ENCODE data around the gene DSTYK. TPM values are rescaled to one million over a fixed set of nuclear protein-coding genes. Genes with fewer than 3 reads are reported as not detected.
A peak's percentile ranks its signal among the peaks of the same experiment; 100 is the strongest.

DSTYK gene, protein sequence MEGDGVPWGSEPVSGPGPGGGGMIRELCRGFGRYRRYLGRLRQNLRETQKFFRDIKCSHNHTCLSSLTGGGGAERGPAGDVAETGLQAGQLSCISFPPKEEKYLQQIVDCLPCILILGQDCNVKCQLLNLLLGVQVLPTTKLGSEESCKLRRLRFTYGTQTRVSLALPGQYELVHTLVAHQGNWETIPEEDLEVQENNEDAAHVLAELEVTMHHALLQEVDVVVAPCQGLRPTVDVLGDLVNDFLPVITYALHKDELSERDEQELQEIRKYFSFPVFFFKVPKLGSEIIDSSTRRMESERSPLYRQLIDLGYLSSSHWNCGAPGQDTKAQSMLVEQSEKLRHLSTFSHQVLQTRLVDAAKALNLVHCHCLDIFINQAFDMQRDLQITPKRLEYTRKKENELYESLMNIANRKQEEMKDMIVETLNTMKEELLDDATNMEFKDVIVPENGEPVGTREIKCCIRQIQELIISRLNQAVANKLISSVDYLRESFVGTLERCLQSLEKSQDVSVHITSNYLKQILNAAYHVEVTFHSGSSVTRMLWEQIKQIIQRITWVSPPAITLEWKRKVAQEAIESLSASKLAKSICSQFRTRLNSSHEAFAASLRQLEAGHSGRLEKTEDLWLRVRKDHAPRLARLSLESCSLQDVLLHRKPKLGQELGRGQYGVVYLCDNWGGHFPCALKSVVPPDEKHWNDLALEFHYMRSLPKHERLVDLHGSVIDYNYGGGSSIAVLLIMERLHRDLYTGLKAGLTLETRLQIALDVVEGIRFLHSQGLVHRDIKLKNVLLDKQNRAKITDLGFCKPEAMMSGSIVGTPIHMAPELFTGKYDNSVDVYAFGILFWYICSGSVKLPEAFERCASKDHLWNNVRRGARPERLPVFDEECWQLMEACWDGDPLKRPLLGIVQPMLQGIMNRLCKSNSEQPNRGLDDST
- total RNA-seq: 10 to 100 TPM in 2 of 4 donors, 1 to 10 TPM in 2; 7.9 to 26.9 (median 14.4) TPM

GRCh38 chr1:205211169-205211838 is at the start of gene DSTYK:
DSTYK (minus strand) TSS chr1:205211702; CDS start chr1:205211535, 167 bp downstream.
- intact Hi-C loops (cut with DNase I; ENCODE audit: low total_unique reads): no loop called here
- H3K9me3 ChIP-seq: no peaks in the 10 kb centered on the region
- peak within 1 kb of the TSS; percentile 77 to 89 for H3K4me3 ChIP-seq
- peak; percentile 85 to 88 for TF ChIP-seq POLR2A (IDR thresholded peaks at IDR 0.05)
- TF ChIP-seq, protein P1, sequence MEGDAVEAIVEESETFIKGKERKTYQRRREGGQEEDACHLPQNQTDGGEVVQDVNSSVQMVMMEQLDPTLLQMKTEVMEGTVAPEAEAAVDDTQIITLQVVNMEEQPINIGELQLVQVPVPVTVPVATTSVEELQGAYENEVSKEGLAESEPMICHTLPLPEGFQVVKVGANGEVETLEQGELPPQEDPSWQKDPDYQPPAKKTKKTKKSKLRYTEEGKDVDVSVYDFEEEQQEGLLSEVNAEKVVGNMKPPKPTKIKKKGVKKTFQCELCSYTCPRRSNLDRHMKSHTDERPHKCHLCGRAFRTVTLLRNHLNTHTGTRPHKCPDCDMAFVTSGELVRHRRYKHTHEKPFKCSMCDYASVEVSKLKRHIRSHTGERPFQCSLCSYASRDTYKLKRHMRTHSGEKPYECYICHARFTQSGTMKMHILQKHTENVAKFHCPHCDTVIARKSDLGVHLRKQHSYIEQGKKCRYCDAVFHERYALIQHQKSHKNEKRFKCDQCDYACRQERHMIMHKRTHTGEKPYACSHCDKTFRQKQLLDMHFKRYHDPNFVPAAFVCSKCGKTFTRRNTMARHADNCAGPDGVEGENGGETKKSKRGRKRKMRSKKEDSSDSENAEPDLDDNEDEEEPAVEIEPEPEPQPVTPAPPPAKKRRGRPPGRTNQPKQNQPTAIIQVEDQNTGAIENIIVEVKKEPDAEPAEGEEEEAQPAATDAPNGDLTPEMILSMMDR (IDR thresholded peaks at IDR 0.05): peak in 3 of 4 experiments; percentile 12 to 37 (median 37)
- peak; percentile 93 to 95 for DNase-seq
- peaks cover 0 to 6% of the 10 kb centered on the region in 2 donors for H3K4me1 ChIP-seq
- H3K36me3 ChIP-seq: no peaks in the 10 kb centered on the region
- H3K27ac ChIP-seq: peak within 1 kb of the TSS; percentile 83 to 86
- no peaks in the 10 kb centered on the region for H3K27me3 ChIP-seq

DNA sequence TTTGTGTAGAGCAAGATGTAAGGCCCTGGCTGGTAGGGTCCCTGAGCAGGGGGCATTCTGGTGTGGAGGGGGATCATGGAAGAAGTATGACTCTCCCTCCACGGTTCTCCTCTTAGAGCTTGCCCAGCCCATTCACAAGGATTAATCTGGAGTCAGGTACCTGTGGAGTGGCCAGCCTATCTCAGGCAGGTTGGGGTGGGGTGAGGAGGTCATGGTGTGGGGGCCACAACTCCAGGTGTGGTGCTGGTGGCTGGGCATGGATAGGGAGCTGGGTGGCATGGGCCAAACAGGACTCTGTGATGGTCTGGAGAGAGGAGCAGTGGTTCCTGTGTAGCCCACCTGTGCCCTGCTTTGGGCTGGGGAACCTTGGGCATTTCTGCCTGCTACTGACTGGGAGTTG is 48.5 kb upstream of the DSTYK start:
- Histone ChIP-seq H3K9me3 (no peaks in the 10 kb centered on the region), H3K36me3 (no peaks in the 10 kb centered on the region), H3K27ac (no peak overlapping the region), H3K27me3 (no peaks in the 10 kb centered on the region), H3K4me1 (no peaks in the 10 kb centered on the region), H3K4me3 (no peak overlapping the region)
- no peak for DNase-seq
- intact Hi-C loops (cut with DNase I; ENCODE audit: low total_unique reads): no loop called here
- TF ChIP-seq, protein P1 (IDR thresholded peaks at IDR 0.05): no peak
- TF ChIP-seq POLR2A (IDR thresholded peaks at IDR 0.05): no peak

- intact Hi-C loops (cut with DNase I; ENCODE audit: low total_unique reads): no loop called here
- Histone ChIP-seq H3K9me3 (no peaks in the 10 kb centered on the region), H3K4me3 (no peak overlapping the region), H3K36me3 (no peaks in the 10 kb centered on the region), H3K27me3 (no peaks in the 10 kb centered on the region), H3K4me1 (no peaks in the 10 kb centered on the region), H3K27ac (no peak overlapping the region)
- no peak for DNase-seq
- no peak for TF ChIP-seq POLR2A (IDR thresholded peaks at IDR 0.05)
- TF ChIP-seq, protein P1 (IDR thresholded peaks at IDR 0.05): no peak
Measured at GRCh38 chr1:205259324-205259832, 47.9 kb upstream of the DSTYK start.

DNA sequence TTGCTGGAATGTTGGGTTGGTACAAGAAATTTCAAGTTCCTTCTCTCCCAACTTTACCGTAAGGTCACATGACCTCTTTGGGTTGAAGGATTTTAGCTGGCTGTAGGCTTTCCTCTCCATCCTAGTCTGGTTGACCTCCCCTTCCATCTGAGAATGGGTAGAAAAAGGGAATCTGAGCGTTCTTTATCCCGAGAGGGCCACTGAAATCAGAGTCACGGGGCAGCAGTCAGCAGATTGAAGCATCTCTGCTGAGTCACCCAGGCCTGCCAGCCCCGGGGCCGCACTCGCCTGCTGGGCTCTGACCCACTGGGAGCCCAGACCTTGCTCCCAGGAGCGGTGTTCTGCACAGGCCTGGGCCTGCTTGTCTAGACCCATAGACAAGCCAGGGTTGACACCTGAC is 47.2 kb upstream of the DSTYK start:
- Histone ChIP-seq H3K9me3 (no peaks in the 10 kb centered on the region), H3K27ac (no peak overlapping the region), H3K36me3 (no peaks in the 10 kb centered on the region), H3K4me3 (no peak overlapping the region), H3K27me3 (no peaks in the 10 kb centered on the region), H3K4me1 (no peaks in the 10 kb centered on the region)
- DNase-seq: no peak
- TF ChIP-seq, protein P1 (IDR thresholded peaks at IDR 0.05): no peak
- no peak for TF ChIP-seq POLR2A (IDR thresholded peaks at IDR 0.05)
- intact Hi-C loops (cut with DNase I; ENCODE audit: low total_unique reads): no loop called here

Data from uterus (tissue), 4 donors.